ENCODE results near the gene GNS. TPM values are rescaled to one million over a fixed set of nuclear protein-coding genes. Genes with fewer than 3 reads are reported as not detected.
A peak's percentile ranks its signal among the peaks of the same experiment; 100 is the strongest.

The GNS gene
- total RNA-seq, 1 experiment from 2014 or later: 57.5 TPM

DNA sequence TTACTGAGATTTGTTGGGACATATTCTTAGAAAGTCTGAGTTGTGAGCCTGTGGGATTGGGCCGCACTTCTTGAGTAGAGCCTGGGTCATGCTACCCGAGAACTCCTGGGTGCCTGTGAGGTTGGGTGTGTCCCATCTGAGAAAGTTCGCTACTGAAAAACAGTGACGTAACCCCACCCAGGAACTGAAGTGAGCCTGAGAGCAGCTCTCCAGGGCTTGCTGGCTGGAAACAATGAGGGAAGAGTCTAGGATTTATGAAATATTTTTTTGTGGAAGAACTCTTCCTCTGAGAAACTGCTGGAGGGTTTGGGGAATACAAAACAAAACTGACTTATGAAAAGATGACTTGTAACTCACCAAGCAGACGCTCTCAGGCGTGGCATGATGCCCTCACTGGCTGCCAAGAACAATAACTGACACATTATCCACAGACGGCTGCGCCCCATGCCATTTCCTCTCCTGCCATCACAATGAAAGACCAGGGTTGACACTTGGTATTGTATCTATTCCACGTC, 79.7 kb downstream of the GNS start:
- H3K36me3 ChIP-seq (ENCODE audit: insufficient read depth, low read length, poor library complexity, severe bottlenecking): no peaks in the 10 kb centered on the region
- H3K4me1 ChIP-seq (ENCODE audit: insufficient read depth, low read length, poor library complexity, severe bottlenecking): peaks cover 64% of the 10 kb centered on the region
- no peak for TF ChIP-seq EZH2 (IDR thresholded peaks at IDR 0.05; ENCODE audit: borderline replicate concordance, low read depth, low read length, poor library complexity, severe bottlenecking)
- TF ChIP-seq, protein P1, sequence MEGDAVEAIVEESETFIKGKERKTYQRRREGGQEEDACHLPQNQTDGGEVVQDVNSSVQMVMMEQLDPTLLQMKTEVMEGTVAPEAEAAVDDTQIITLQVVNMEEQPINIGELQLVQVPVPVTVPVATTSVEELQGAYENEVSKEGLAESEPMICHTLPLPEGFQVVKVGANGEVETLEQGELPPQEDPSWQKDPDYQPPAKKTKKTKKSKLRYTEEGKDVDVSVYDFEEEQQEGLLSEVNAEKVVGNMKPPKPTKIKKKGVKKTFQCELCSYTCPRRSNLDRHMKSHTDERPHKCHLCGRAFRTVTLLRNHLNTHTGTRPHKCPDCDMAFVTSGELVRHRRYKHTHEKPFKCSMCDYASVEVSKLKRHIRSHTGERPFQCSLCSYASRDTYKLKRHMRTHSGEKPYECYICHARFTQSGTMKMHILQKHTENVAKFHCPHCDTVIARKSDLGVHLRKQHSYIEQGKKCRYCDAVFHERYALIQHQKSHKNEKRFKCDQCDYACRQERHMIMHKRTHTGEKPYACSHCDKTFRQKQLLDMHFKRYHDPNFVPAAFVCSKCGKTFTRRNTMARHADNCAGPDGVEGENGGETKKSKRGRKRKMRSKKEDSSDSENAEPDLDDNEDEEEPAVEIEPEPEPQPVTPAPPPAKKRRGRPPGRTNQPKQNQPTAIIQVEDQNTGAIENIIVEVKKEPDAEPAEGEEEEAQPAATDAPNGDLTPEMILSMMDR (conservative IDR thresholded peaks at IDR 0.05; ENCODE audit: low read depth, low read length): no peak
- intact Hi-C loops (cut with micrococcal nuclease; ENCODE audit: unreplicated experiment): no loop called here
- POLR2A ChIA-PET (ENCODE audit: low non-redundant PET): no interaction called here
- no peaks in the 10 kb centered on the region for H3K27me3 ChIP-seq (replicated peaks; ENCODE audit: insufficient read depth, low read depth, low read length, poor library complexity)
- CTCF ChIA-PET: no interaction called here
- H3K4me3 ChIP-seq (ENCODE audit: low read depth, low read length, poor library complexity, severe bottlenecking): peak overlapping the region; percentile 32
- peak overlapping the region; percentile 84 for H3K27ac ChIP-seq (ENCODE audit: low read depth, low read length, poor library complexity, severe bottlenecking)
- H3K9me3 ChIP-seq (ENCODE audit: low read depth, low read length, poor library complexity, severe bottlenecking): no peaks in the 10 kb centered on the region
- peak; percentile 89 for DNase-seq (ENCODE audit: low spot score)
- no TSS peak for BruUV-seq (replicated peaks)

DNA sequence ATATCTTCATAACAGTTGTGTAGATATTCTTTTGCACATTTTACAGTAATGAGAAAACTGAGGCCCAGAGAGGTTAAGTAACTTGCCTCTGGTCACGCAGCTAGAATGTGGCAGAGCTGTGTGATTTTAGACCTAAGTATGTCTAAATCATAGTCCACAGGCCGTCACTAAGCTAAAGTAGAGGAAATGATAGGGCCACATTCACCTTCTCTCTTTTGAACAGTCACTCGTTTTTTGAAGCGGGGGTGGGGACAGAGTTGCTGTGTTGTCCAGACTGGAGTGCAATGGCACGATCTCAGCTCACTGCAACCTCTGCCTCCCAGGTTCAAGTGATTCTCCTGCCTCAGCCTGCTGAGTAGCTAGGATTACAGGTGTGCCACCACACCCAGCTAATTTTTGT, 80.4 kb downstream of the GNS start:
- POLR2A ChIA-PET (ENCODE audit: low non-redundant PET): no interaction called here

DNA sequence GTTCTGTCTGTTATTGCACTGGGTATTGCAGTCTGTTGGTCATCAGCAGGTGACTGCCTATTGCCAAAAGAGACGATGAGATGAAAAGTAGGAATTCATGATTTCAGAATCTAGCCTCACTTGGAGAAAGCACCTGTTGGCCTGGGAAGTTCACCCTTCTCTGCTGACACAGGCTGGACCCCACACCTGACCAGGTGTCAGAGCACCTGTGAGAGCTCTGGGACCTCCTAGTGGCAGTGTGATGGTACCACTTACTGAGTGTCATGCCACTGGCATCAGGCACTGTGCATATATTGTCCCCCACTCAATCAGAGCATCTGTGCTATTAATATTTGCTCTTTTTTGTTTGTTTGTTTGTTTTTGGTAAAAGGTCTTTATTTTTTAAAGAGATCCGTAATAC, 81.0 kb downstream of the GNS start:
- POLR2A ChIA-PET (ENCODE audit: low non-redundant PET): no interaction called here
- no TSS peak for BruUV-seq (replicated peaks)
- H3K9me3 ChIP-seq (ENCODE audit: low read depth, low read length, poor library complexity, severe bottlenecking): no peaks in the 10 kb centered on the region
- H3K4me1 ChIP-seq (ENCODE audit: insufficient read depth, low read length, poor library complexity, severe bottlenecking): peaks cover 68% of the 10 kb centered on the region
- CTCF ChIA-PET: no interaction called here
- H3K27me3 ChIP-seq (replicated peaks; ENCODE audit: insufficient read depth, low read depth, low read length, poor library complexity): no peaks in the 10 kb centered on the region
- intact Hi-C loops (cut with micrococcal nuclease; ENCODE audit: unreplicated experiment): no loop called here
- TF ChIP-seq EZH2 (IDR thresholded peaks at IDR 0.05; ENCODE audit: borderline replicate concordance, low read depth, low read length, poor library complexity, severe bottlenecking): no peak
- no peaks in the 10 kb centered on the region for H3K36me3 ChIP-seq (ENCODE audit: insufficient read depth, low read length, poor library complexity, severe bottlenecking)
- no peak for DNase-seq (ENCODE audit: low spot score)
- H3K4me3 ChIP-seq (ENCODE audit: low read depth, low read length, poor library complexity, severe bottlenecking): no peak overlapping the region
- no peak overlapping the region for H3K27ac ChIP-seq (ENCODE audit: low read depth, low read length, poor library complexity, severe bottlenecking)

More for the DNA sequence above, 80.4 kb downstream of the GNS start:
- Histone ChIP-seq H3K4me3 (ENCODE audit: low read depth, low read length, poor library complexity, severe bottlenecking) (no peak overlapping the region), H3K27ac (ENCODE audit: low read depth, low read length, poor library complexity, severe bottlenecking) (peak overlapping the region; percentile 84), H3K4me1 (ENCODE audit: insufficient read depth, low read length, poor library complexity, severe bottlenecking) (peaks cover 68% of the 10 kb centered on the region), H3K36me3 (ENCODE audit: insufficient read depth, low read length, poor library complexity, severe bottlenecking) (no peaks in the 10 kb centered on the region), H3K27me3 (replicated peaks; ENCODE audit: insufficient read depth, low read depth, low read length, poor library complexity) (no peaks in the 10 kb centered on the region), H3K9me3 (ENCODE audit: low read depth, low read length, poor library complexity, severe bottlenecking) (no peaks in the 10 kb centered on the region)
- BruUV-seq (replicated peaks): no TSS peak
- TF ChIP-seq EZH2 (IDR thresholded peaks at IDR 0.05; ENCODE audit: borderline replicate concordance, low read depth, low read length, poor library complexity, severe bottlenecking): no peak
- TF ChIP-seq, protein P1 (conservative IDR thresholded peaks at IDR 0.05; ENCODE audit: low read depth, low read length): no peak
- intact Hi-C loops (cut with micrococcal nuclease; ENCODE audit: unreplicated experiment): no loop called here
- DNase-seq (ENCODE audit: low spot score): no peak
- CTCF ChIA-PET: no interaction called here

DNA sequence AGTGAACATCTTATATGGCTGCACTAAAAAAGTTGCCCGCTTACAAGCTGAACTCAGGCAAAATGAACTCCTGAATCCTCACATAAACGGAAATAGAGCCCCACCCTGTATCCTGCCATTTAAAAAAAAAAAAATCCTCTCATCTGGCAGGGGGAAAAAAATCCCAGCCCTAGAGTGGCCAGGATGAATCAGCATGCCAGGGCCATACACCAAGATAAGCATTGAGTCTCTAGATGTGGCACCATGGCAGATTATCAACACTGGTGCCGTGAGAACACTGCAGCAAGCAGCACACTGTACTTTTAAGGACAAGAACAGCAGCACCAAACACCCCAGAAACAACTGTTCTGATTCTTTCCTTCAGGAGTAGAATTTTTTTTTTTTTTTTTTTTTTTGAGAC, 83.4 kb downstream of the GNS start:
- intact Hi-C loops (cut with micrococcal nuclease; ENCODE audit: unreplicated experiment): no loop called here
- H3K4me3 ChIP-seq (ENCODE audit: low read depth, low read length, poor library complexity, severe bottlenecking): no peak overlapping the region
- no peaks in the 10 kb centered on the region for H3K36me3 ChIP-seq (ENCODE audit: insufficient read depth, low read length, poor library complexity, severe bottlenecking)
- peak overlapping the region; percentile 73 for H3K27ac ChIP-seq (ENCODE audit: low read depth, low read length, poor library complexity, severe bottlenecking)
- ChIA-PET CTCF (interaction anchor here (0.6 kb wide), 1 partner anchor 120 kb away, joined by 4 read pairs; no protein-coding TSS in a partner anchor), POLR2A (ENCODE audit: low non-redundant PET) (no interaction called here)
- peaks cover 68% of the 10 kb centered on the region for H3K4me1 ChIP-seq (ENCODE audit: insufficient read depth, low read length, poor library complexity, severe bottlenecking)
- peak; percentile 79 for DNase-seq (ENCODE audit: low spot score)
- no peaks in the 10 kb centered on the region for H3K9me3 ChIP-seq (ENCODE audit: low read depth, low read length, poor library complexity, severe bottlenecking)
- no peaks in the 10 kb centered on the region for H3K27me3 ChIP-seq (replicated peaks; ENCODE audit: insufficient read depth, low read depth, low read length, poor library complexity)
- no TSS peak for BruUV-seq (replicated peaks)
- TF ChIP-seq EZH2 (IDR thresholded peaks at IDR 0.05; ENCODE audit: borderline replicate concordance, low read depth, low read length, poor library complexity, severe bottlenecking): no peak
- TF ChIP-seq, protein P1 (conservative IDR thresholded peaks at IDR 0.05; ENCODE audit: low read depth, low read length): no peak

Measured in A673 (cell line).